HepG2 (cell line): ENCODE data around the gene CCND1. TPM values are rescaled to one million over a fixed set of nuclear protein-coding genes. Genes with fewer than 3 reads are reported as not detected.
A peak's percentile ranks its signal among the peaks of the same experiment; 100 is the strongest.

Experiments
- AGO2 ChIP-seq: fragments of 200-400 bp; formaldehyde crosslinking; optimal IDR thresholded peaks from 2 replicates; pipeline ENCODE3; 2017; ENCODE audit warnings: mild to moderate bottlenecking, low read depth, low read length, moderate library complexity
- BORCS8-MEF2B ChIP-seq: sonication (generic); formaldehyde crosslinking; IDR thresholded peaks from 2 replicates; pipeline ENCODE4 v1.8.0; 2022; ENCODE audit warnings: mild to moderate bottlenecking, missing genetic modification reagents
- CCDC6 ChIP-seq: sonication (generic); formaldehyde crosslinking; IDR thresholded peaks from 2 replicates; pipeline ENCODE4 v1.8.1; 2022; ENCODE audit warnings: mild to moderate bottlenecking, missing genetic modification reagents, moderate library complexity
- EED ChIP-seq: sonication (generic); formaldehyde crosslinking; IDR thresholded peaks from 2 replicates; pipeline ENCODE4 v1.5.0; 2020; ENCODE audit warnings: mild to moderate bottlenecking, missing genetic modification reagents
- HMGXB4 ChIP-seq, 2 experiments: sonication (generic) in 1 of 2; formaldehyde crosslinking in 1 of 2; IDR thresholded peaks; 2 replicates each; pipeline versions ENCODE4 v1.4.0 to v1.6.1; 2018 to 2020; ENCODE audit warnings: missing genetic modification reagents in 2 of 2, borderline replicate concordance in 1 of 2, low read depth in 1 of 2, mild to moderate bottlenecking in 1 of 2, missing biosample characterization in 1 of 2
- MEIS2 ChIP-seq: sonication (generic); formaldehyde crosslinking; IDR thresholded peaks from 2 replicates; pipeline ENCODE4 v1.9.0; 2021; ENCODE audit warnings: mild to moderate bottlenecking, missing genetic modification reagents
- NR2C2 ChIP-seq: sonication (generic); formaldehyde crosslinking; IDR thresholded peaks from 2 replicates; pipeline ENCODE4 v1.4.0; 2020; ENCODE audit warnings: missing genetic modification reagents, mild to moderate bottlenecking, moderate library complexity, borderline replicate concordance
- REST ChIP-seq, 2 experiments: IDR thresholded peaks; 2 replicates each; pipeline ENCODE4 v1.6.1; 2011 to 2012; ENCODE audit warnings: low read length in 2 of 2, borderline replicate concordance in 1 of 2, low read depth in 1 of 2, mild to moderate bottlenecking in 1 of 2, moderate library complexity in 1 of 2
- ZBTB10 ChIP-seq: sonication (generic); formaldehyde crosslinking; IDR thresholded peaks from 2 replicates; pipeline ENCODE4 v1.4.0; 2020; ENCODE audit warnings: missing genetic modification reagents, borderline replicate concordance
- ZNF550 ChIP-seq: sonication (generic); formaldehyde crosslinking; IDR thresholded peaks from 2 replicates; pipeline ENCODE4 v1.4.0; 2020; ENCODE audit warnings: mild to moderate bottlenecking, missing genetic modification reagents, borderline replicate concordance
- ZNF580 ChIP-seq: IDR thresholded peaks from 2 replicates; pipeline ENCODE4 v1.6.1; 2016; ENCODE audit warnings: low read depth, borderline replicate concordance
- ZNF749 ChIP-seq: sonication (generic); formaldehyde crosslinking; IDR thresholded peaks from 2 replicates; pipeline ENCODE4 v1.8.0; 2022; ENCODE audit warnings: mild to moderate bottlenecking, missing genetic modification reagents, moderate library complexity, borderline replicate concordance
- polyA plus RNA-seq, 8 experiments: library from polyadenylated mRNA; depleted of rRNA in 3 of 8; stranded (reverse) in 7 of 8; unstranded in 1 of 8; fragments of >200 nt; fragmentation: Illumina TruSeq in 4 of 8; extraction: Trizol in 4 of 8; gene quantifications; 2 replicates each; pipeline versions ENCODE4 v1.2.1 to v1.2.3, GENCODE V29; 2011 to 2016; ENCODE audit warnings: low read depth in 4 of 8, missing spikeins in 1 of 8, mixed read lengths in 1 of 8; ENCODE audit not compliant: insufficient read depth in 1 of 8
- total RNA-seq, 5 experiments: library from RNA; depleted of rRNA; stranded (reverse); fragments of >200 nt; fragmentation: Illumina TruSeq; extraction: Trizol; gene quantifications; 2 replicates each; pipeline ENCODE4 v1.2.3, GENCODE V29; 2016; ENCODE audit warnings: low read depth in 1 of 5

CCND1 gene
- total and polyA plus RNA-seq, 2 of the 13 experiments (the other 11 are each of a cell fraction or from before 2014, with no cell fraction given) = 107 to 136 TPM

GRCh38 chr11:69644071-69644961, 3.4 kb downstream of the CCND1 start (continued):
- TF ChIP-seq EED = no peak
- no peak for TF ChIP-seq REST (IDR thresholded peaks at IDR 0.05; ENCODE audit: borderline replicate concordance in 1 of 2, low read depth in 1 of 2, low read length in 2 of 2)
- peak; percentile 43; the same call in 1 of the 2 replicates for TF ChIP-seq MEIS2
- peak; percentile 55; the same call in 1 of the 2 replicates for TF ChIP-seq ZNF580 (CRISPR knock-in tag)
- 0 out of 2 replicates have a peak, but pooled peaks have one; percentile 20 for TF ChIP-seq ZBTB10 (CRISPR knock-in tag)
- peak; percentile 60; the same call in 1 of the 2 replicates for TF ChIP-seq ZNF550 (CRISPR knock-in tag)
- TF ChIP-seq BORCS8-MEF2B = peak; percentile 84
- peak; percentile 79 to 80 for TF ChIP-seq HMGXB4 (CRISPR knock-in tag; IDR thresholded peaks at IDR 0.05; ENCODE audit: borderline replicate concordance in 1 of 2, low read depth in 1 of 2)
- 0 out of 2 replicates have a peak, but pooled peaks have one; percentile 56 for TF ChIP-seq CCDC6 (CRISPR knock-in tag)
- peak; percentile 41; the same call in 1 of the 2 replicates for TF ChIP-seq NR2C2
- 0 out of 2 replicates have a peak, but pooled peaks have one; percentile 68 for TF ChIP-seq ZNF749 (CRISPR knock-in tag)
- TF ChIP-seq AGO2 = peak; percentile 57
